Forelimb muscle (tissue), 1 donor: ENCODE data around the gene AKAP12. TPM values are rescaled to one million over a fixed set of nuclear protein-coding genes. Genes with fewer than 3 reads are reported as not detected.
A peak's percentile ranks its signal among the peaks of the same experiment; 100 is the strongest.

Source experiments
- DNase-seq: peaks from one replicate; pipeline ENCODE4 v3.0.0-alpha.2; 2013; ENCODE audit warnings: low read depth
- polyA plus RNA-seq: library from polyadenylated mRNA; unstranded; fragments of 120-200 nt; gene quantifications from one replicate; pipeline ENCODE4 v1.2.1, GENCODE V29; 2013; ENCODE audit not compliant: insufficient read length

The AKAP12 gene, protein sequence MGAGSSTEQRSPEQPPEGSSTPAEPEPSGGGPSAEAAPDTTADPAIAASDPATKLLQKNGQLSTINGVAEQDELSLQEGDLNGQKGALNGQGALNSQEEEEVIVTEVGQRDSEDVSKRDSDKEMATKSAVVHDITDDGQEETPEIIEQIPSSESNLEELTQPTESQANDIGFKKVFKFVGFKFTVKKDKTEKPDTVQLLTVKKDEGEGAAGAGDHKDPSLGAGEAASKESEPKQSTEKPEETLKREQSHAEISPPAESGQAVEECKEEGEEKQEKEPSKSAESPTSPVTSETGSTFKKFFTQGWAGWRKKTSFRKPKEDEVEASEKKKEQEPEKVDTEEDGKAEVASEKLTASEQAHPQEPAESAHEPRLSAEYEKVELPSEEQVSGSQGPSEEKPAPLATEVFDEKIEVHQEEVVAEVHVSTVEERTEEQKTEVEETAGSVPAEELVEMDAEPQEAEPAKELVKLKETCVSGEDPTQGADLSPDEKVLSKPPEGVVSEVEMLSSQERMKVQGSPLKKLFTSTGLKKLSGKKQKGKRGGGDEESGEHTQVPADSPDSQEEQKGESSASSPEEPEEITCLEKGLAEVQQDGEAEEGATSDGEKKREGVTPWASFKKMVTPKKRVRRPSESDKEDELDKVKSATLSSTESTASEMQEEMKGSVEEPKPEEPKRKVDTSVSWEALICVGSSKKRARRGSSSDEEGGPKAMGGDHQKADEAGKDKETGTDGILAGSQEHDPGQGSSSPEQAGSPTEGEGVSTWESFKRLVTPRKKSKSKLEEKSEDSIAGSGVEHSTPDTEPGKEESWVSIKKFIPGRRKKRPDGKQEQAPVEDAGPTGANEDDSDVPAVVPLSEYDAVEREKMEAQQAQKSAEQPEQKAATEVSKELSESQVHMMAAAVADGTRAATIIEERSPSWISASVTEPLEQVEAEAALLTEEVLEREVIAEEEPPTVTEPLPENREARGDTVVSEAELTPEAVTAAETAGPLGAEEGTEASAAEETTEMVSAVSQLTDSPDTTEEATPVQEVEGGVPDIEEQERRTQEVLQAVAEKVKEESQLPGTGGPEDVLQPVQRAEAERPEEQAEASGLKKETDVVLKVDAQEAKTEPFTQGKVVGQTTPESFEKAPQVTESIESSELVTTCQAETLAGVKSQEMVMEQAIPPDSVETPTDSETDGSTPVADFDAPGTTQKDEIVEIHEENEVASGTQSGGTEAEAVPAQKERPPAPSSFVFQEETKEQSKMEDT (N-terminal part only)
- 105 TPM for polyA plus RNA-seq

DNA sequence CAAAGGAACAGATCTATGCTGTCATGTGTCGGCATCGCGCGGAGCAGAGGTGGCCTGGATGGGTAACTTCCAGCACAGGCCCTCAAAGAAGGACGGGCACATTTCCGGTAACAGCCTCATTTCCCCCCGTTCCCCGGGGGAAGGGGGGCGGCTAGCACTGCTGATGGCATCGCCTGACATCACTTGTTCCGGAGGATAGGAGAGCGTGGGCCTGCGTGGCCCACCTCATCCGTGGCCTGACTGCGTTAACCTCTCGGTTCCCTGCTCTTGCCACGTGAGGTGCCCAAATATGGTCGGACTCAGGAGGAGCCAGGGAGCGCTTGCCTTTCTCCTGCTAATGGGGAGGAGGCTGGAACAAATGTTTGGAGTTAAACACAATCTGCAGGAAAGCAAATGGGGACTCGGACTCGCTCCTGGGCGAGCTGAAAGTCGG is at the start of gene AKAP12:
TSS of gene AKAP12 (plus strand) at position 365 of the 433 bp plus-strand sequence. CDS start 596 bp downstream, outside the sequence.
- DNase-seq, result no peak

DNA sequence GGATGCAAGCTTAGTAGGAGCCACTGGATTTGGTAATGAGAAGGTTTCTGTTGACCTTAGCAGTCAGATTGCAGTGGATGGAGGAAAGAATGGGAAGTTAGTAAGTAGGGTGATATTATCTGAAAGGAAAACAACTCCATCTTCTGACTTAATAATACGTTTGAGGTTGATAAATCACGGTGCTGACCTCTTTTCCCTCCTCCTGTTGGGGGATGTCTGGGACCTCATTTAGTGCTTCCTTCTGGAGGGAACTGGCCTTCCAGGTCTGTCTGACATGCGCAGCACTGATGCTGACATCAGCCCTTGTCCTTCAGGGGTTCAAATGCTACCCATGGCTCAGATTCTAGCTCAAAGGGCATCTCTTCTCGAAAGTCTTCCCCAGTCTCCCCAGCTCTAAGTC is 48.2 kb upstream of the AKAP12 start:
- DNase-seq, result no peak

DNA sequence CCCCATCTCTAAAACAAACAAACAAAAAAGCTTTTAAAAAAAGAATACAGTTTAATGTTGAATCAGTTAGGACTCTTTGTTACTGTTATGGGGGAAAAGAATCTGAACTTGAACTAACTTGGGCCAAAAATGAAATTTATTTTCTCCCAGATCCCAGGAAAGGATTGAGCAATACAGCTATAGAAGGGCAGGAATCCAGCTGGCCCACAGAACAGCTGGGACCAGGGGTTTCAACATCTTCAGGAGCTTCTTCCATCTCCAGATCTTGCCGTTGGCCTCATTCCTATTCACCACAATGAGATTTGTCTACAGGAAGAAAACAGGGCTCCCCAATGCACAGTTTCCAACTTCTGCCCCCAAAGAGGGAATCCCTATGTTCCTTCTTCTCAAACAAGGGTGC is 43.2 kb upstream of the AKAP12 start:
- DNase-seq, result peak; percentile 68

DNA sequence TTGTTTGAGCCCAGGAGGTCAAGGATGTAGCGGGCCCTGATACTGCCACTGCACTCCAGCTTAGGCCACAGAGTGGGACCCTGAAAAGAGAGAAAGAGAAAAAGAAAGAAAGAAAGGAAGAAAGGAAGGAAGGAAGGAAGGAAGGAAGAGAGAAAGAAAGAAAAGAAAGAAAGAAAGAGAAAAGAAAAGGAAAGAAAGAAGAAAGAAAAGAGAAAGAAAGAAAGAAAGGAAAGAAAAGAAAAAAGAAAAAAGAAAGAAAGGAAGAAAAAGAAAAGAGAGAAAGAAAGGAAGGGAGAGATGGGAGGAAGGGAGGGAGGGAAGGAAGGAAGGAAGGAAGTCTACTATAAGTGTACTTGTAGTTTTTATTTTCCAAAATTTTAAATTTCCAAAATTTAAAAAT is 42.2 kb upstream of the AKAP12 start:
- no peak for DNase-seq

DNA sequence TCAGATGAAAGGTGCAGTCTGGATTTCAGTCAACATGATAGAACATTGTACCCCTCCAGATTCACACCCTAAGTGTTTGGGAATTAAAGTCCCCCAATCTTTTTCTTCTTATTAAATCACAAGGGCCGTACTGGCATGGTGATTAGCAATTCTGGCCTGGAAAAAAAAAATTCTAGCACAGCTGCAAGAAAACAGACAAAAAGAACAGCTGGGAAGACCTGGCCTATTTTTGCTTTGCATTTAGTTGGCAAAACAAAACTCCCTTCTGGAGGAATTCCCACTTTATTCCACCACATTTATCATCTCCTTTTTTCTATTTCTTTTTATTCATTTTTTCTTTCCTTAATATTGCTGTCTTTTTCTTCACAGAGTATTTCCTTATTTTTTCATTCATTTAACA is 39.8 kb upstream of the AKAP12 start:
- no peak for DNase-seq

DNA sequence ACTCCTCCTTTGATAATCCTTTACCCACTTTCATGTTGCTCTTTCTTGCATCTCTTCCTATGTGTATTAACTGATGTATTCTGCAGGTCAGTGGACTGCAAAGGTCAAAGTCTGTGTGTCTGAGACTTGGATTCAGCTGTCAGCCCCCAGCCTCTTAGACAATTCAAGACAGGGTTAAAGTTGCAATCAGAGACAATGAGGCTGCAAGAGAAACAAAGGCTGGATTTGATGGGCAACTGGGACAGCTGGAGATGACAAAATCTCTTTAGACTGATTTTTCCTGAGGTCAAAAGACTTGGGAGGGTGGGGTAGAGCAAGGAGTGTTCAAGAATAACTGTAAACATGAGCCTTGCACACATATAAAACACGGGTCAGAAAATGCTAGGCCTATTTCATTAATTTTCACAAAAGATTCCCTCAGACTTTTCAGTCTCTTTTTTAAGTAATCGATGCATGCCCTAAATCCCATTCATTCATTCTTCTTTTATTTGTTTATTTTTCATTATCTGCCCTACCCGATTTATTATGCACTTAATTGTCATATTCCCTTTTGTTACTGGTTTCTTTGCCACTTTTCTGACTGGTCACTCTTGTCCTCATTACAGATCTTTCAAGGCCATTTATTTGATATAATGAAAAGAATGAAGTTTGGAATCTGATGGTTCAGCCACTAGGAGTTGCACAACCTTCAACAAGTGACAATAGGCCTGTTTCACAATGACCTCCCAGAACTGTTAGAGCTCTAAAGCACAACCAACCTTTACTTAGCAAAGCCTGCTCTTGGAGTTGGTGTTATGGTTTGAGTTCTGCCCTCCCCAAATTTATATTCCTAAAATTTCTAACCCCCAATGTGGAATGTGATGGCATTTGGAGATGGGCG is 33.8 kb upstream of the AKAP12 start:
- no peak for DNase-seq

DNA sequence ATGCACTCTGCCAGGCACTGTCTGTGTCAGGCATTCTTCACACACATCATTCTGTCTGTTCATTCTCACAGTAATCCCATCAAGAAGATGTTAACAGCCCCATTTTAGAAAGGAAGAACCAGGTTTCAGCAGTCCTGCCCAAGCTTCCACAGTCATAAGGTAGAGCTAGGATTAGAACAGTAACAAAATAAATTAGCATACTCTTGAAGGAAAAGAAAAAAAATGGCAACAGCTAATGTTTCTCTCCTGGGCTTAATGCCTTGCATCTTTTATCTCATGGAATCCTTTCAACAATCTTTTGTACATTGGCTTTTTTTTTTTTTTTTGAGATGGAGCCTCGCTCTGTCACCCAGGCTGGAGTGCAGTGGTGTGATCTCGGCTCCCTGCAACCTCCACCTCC is 32.1 kb upstream of the AKAP12 start:
- DNase-seq, result no peak

DNA sequence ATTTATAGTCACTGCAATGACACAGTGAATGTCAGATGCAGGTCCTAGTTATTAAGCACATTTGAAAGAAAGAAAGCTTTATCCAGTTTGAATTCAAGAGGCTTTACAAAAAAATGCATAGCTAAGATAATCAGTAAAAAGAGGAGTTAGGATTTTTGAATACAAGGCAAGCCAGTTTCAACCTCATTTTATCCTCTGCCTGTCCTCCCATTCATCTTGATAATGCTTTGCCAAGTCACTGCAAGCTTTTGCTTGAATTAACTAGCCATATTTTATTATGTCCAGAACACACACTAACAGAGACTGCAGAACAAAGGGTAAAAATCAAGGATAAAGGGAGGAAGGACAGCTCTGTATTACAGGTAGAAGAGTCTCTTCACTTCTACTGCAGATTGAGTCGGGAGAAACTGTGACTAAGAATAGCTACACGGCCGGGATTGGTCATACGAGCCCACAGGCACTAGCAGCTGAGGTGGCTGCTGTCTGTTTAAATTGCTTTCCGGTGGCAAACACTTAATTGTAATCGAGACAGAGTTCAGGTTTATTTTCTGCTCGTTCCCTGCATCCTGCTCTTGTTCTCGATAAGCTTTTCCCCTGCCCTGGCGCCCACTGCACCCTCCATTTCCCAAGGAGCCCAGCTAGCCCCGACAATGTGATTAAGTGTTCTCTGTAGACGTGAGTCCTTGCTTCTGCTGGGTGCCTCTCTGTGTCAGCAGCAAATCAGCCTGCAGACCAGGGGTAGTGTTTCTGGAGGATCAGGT is 30.5 kb upstream of the AKAP12 start:
- DNase-seq, result no peak

DNA sequence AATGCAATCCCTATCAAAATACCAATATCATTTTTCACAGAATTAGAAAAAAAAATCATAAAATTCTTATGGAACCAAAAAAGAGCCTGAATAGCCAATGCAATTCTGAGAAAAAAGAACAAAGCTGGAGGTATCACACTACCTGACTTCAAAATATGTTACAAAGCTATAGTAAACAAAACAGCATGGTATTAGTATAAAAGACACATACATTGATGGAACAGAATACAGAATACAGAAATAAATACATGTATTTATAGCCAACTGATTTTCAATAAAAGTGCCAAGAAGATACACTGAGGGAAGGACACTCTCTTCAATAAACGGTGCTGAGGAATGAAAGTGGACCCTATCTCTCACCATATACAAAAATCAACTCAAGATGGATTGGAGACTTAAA is 28.7 kb upstream of the AKAP12 start:
- no peak for DNase-seq

DNA sequence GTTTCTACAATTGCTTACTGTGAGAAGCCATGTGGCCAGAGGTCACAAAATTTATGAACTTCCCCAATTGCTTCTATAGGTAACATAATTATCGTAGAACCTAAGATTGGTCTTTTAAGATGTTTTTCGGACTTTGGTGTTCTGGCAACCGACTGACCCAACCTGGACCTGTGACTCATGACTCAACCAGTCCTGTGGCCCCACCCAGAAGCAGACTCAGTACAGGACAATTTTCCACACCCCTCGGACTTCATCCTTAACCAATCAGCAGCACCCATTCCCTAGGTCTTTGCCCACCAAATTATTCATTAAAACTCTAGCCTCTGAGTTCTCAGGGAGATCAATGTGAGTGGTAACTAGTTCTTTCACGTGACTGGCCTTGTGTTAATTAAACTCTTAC is 26.4 kb upstream of the AKAP12 start:
- no peak for DNase-seq

DNA sequence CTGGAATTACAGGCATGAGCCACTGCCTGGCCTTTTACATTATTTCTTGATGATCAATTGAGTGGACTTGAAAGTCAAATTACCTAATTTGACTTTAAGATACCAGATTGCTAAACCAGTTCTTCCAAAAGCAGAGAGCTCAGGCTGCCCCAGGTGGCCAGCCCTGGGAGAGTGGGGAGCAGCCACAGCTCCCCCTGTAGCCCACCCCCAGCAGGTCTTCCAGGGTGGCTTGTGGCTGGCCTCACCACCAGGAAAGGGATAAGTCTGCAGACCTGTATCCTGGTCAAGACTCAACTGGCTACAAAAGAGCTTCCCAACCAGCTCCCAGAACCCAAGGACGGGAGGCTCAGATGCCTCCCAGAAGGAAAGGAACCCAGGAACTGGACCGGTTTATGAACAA is 23.8 kb upstream of the AKAP12 start:
- DNase-seq, result no peak

DNA sequence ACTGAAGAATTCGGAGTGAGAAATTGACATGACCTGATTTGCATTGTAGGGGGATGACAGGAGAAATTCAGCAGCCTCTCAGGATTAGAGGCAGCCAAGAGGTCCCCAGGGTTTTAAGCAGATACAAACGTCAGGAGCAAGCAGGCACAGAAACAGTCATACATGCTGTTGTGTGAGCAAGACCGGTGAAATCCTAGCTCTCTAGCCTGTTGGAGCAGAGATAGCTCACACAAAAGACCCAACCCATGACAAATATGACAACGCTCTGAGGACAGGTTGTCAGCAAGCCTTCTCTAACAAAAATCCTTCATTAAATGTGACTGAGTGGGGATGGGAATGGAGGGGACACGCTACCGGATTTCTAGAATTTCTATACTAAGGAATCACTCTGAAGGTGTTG is 23.0 kb upstream of the AKAP12 start:
- DNase-seq, result no peak

DNA sequence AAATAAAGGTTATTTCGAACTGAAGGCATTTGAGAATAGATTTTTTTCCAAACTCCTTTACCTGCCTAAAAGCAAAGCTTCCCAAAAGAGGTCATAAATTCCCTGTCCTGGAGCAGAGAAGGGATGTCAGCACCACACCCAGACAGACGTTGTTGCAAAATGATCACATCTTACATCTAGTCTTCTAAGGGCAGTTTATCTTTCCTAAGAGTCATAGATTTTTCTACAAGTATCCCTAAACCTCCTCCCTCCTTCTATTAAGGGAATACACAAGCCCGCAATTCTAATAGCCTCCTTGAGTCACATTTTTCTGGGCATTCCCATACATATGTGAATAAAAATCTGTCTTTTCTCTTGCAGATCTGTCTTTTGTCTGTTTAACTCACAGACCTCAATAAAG is 20.6 kb upstream of the AKAP12 start:
- no peak for DNase-seq

DNA sequence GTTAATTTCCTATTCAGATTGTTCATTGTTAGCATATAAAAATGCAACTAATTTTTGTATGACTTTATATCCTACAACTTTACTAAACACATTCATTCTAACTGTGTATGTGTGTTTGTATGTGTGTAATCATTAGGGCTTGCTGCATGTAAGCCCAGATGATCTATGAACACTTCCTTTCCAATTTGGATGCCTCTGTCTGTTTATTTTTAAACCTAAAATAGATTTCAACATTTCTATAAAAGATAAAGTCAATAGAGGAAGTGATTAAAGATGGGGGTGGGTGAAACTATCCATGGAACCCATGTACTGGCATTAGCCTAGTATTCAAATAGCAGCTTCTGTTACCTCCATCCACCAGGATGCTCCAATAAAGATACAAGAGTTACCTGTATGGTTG is 15.7 kb upstream of the AKAP12 start:
- DNase-seq, result no peak

DNA sequence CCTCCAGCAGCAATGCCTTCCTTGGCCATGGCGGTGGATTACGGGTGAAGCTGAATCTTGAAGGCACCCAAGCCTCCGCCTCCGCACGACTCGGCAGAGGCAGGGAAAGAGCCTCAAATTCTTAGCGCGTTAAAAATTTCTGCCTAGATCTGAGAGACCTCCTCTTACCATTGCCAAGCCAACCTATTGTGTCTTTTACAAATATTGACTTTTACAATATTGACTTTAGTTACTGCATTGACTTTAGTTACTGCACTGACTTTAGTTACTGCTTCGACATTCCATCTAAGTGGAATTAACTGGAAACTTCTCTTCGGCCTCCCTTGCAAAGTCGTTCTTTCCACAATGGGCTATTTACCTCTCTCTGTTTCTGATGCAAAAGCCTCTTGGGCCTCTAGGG is 13.8 kb upstream of the AKAP12 start:
- no peak for DNase-seq

DNA sequence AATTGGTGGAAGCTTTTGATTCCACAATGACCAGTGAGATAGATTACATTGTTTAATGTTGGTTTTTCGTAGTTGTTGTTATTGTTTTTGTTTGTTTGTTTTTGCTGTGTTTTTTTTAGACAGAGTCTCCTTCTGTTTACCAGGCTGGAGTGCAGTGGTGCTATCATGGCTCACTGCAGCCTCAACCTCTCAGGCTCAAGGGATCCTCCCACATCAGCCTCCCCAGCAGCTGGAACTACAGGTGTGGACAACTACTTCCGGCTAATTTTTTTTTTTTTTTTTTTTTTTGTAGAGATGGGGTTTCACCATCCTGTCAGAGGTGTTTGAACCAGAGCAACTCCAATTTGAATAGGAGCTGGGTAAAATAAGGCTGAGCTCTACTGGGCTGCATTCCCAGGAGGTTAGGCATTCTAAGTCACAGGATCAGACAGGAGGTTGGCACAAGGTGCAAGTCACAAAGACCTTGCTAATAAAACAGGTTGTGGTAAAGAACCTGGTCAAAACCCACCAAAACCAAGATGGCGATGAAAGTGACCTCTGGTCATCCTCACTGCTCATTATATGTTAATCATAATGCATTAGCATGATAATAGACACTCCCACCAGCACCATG is 10.9 kb upstream of the AKAP12 start:
- DNase-seq, result no peak

DNA sequence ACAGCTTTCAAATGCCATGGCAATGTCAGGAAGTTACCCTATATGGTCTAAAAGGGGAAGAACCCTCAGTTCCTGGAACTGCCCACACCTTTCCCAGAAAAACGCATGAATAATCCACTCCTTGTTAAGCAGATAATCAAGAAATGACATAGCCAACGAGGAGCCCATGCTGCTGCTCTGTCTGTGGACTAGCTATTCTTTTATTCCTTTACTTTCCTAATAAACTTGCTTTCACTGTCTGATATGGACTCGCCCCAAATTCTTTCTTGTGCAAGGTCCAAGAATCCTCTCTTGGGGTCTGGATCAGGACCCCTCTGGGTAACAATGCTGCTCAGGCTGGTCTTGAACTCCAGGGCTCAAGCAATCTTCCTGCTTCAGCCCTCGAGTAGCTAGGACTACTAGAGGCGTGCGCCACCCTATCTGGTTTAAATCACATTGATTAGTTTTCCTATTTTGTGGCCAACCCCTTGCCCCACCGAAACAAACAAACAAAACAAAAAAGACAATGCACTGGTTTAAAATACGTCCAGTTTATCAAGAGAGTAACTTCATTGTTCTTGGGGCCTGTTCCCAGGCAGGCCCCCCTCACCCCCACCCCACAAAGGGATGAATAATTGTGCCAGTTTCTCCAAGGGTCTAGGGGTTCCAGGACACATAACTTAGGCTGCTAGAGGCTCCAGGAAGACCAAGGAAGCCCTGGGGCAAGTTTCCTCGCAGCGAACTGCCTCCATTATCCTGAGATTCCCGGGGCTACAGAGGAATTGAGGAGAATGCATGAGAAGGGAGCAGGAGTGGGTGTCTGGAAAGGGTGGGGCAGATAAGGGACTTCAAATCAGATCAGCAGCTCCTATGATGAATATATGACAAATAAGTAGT is 10.1 kb upstream of the AKAP12 start:
- no peak for DNase-seq

DNA sequence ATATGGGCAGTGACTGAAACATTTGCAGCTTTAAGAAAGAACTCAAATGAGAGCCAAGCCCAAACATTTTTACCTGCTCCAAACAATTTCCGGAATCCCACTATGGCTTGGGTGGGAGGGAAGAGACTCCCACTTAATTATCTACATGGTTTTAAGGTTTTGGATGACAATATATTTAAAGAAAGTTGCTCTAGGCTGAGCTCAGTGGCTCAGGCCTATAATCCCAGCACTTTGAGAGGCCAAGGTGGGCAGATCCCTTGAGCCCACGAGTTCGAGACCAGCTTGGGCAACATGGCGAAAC is 9.5 kb upstream of the AKAP12 start:
- no peak for DNase-seq

DNA sequence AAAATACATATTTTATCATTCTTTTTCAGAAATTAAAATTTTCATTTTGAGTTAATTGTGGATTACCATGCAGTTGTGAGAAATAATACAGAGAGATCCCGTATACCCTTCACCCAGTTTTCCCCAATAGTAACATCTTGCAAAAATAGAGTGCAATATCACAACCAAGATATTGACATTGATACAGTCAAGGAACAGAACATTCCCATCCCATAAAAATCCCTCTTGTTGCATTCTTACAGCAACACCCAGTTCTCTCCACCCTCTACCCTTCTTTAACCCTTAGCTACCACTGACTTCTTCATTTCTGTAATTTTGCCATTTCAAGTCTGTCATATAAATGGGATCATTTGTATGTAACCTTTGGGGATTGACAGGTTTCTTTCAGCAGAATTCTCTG is 6.9 kb upstream of the AKAP12 start:
- no peak for DNase-seq
